C4-2B (cell line): ENCODE measurements around the gene TMCO4.

Experiments
- CTCF ChIP-seq: fragments of 450-650 bp; conservative IDR thresholded peaks from 2 replicates; pipeline ENCODE4 v1.5.1; 2017; ENCODE audit warnings: mild to moderate bottlenecking
- ZFX ChIP-seq: fragments of 450-650 bp; IDR thresholded peaks from 2 replicates; pipeline ENCODE4 v1.6.1; 2017

DNA sequence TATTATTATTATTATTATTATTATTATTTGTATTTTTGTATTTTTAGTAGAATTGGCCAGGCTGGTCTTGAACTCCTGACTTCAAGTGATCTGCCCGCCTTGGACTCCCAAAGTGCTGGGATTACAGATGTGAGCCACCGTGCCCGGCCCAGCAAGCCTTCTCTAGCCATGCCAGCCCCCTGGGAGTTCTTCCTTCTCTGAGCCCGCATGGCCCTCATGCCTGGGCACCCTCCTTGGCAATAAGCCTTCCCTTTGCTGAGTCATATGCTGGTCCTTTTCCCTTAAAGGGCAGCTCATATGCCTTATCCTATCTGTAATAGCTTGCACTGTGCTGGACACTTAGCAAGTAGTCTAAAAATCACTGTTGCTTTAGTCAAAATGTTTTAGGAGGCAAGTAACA is 164.1 kb downstream of the TMCO4 start:
- TF ChIP-seq CTCF (no peak), ZFX (no peak)
